COLO668 (cell line): ENCODE measurements around the gene SASH1.

Experiments
- DNase-seq: peaks from one replicate; lab custom pipeline; 2025; ENCODE audit not compliant: unreplicated experiment; lab: John Stamatoyannopoulos, UW

Gene SASH1

DNA sequence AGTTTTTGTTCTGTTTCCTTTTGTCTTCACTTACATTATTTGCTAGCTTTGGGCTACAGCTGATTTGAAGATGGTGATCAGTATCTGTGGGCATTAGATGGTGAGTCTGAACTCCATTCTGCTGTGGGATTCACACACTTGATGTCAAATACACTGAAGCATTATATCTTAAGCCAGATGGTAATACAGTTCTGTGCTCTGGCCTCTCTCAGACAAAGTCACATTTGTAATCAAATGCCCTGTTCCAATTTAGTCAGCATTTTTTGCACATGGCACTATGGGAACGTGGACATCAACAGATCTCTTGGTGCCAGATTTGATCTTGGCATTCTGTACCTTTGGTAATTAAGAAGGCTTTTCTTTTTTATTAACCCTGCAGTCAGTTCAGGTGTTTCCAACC is 56.0 kb downstream of the SASH1 start:
- no peak for DNase-seq

- DNase-seq = no peak
Measured at GRCh38 chr6:148401571-148401970, 58.9 kb downstream of the SASH1 start.

DNA sequence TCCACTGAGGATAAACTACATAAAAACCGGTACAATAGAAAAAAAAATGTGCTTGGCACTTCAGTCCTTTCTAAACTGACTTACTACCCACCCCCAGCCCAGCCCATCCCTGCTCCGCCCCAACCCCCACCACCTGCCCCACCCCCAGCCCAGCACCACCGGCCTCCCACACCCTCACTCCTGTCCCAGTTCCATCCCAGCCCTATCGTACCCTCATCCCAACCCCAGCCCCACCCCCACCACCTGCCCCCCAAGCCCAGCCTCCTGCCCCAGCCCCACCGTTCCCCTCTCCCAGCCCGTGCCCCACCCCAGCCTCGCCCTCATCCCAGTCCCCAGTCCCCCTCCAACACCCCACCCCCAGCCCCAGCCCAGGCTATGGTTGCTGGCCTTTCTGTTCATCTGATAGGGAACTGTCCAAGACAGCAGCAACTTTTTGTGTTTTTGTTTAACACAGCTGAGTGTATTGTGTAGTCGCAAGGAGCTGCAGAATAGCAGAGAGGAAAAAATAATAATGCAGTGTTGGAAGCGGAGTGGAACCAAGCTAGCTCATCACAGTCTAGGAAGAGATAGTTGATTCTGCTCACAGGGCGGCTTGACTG is 61.9 kb downstream of the SASH1 start:
- no peak for DNase-seq

GRCh38 chr6:148405894-148406293 is 63.3 kb downstream of the SASH1 start:
- DNase-seq = no peak

GRCh38 chr6:148406579-148407371 is 64.1 kb downstream of the SASH1 start:
- no peak for DNase-seq

- DNase-seq = no peak
Measured at GRCh38 chr6:148407372-148407771, 64.7 kb downstream of the SASH1 start.

GRCh38 chr6:148413321-148414091 is 70.9 kb downstream of the SASH1 start:
- no peak for DNase-seq

DNA sequence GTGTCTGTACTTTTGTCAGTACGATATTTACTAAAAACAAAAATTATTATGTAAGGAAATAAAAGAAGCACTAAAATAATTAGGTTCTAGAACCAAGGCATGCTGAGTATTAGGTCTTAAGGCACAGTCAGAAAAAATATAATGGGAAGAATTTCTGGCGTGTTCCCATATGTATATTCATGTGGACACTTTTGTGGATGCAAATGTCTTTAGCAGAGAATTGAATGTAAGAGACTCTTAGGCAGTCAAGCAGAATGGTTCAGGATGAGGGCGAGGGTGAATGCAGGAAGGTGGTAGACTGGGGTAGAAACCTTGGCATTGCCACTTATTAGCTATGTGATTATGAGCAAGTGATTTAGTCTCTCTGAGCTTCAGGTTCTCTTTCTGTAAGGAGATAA is 71.5 kb downstream of the SASH1 start:
- DNase-seq = no peak

GRCh38 chr6:148414836-148415235 is 72.2 kb downstream of the SASH1 start:
- DNase-seq = no peak

DNA sequence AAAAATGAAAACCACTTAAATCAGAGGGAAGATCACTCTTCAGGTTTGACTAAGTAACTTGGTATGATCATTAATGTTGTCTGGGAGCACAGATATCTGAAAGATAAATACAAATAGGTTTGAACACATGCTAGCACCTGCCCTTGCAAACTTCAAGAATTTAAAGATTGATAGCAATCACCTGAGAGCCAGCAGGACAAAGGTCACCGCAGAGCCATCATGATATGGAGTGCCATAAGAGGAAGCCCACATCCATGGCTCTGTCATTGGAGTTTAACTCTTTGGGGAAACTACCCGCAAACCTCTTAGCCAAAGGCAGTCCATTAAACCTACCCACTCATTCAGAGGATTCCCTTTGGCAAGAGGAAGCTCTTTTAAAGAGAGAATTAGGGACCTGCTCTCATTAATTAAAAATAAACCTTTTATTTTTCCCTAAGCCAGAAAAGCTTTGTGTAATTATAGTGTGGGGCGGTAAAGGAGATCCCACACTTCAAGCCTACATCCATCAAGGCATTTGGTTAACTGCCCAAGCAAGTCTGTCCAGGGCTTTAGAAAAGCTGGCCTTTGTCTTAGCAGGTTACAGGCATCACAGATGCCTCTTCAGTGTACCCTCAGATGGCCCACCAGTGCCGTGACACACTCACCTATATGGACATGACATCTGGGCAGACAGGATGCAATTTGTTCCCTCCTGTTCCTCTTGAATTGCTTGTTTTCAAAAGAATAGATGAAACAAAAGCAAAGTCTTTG is 73.0 kb downstream of the SASH1 start:
- no peak for DNase-seq

- no peak for DNase-seq
Measured at GRCh38 chr6:148416330-148416965, 73.8 kb downstream of the SASH1 start.

DNA sequence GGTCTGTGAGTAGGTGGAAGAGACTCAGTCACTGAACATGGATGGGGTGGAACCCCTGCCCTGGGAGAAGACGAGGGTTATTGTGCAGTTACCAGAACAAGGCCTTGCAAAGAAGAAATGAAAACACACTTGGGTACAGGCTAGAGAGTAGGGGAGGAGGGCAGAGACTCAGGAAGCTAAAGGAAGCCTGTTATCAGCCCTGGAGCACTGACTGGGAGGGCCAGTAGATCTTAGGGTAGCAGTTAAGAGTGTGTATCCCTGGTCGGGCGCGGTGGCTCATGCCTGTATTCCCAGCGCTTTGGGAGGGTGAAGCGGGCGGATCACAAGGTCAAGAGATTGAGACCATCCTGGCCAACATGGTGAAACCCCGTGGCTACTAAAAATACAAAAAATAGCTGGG is 74.4 kb downstream of the SASH1 start:
- DNase-seq = no peak

GRCh38 chr6:148419430-148419829 is 76.8 kb downstream of the SASH1 start:
- DNase-seq = no peak

GRCh38 chr6:148422085-148422484 is 79.4 kb downstream of the SASH1 start:
- DNase-seq = no peak

- no peak for DNase-seq
Measured at GRCh38 chr6:148423133-148423532, 80.5 kb downstream of the SASH1 start.

DNA sequence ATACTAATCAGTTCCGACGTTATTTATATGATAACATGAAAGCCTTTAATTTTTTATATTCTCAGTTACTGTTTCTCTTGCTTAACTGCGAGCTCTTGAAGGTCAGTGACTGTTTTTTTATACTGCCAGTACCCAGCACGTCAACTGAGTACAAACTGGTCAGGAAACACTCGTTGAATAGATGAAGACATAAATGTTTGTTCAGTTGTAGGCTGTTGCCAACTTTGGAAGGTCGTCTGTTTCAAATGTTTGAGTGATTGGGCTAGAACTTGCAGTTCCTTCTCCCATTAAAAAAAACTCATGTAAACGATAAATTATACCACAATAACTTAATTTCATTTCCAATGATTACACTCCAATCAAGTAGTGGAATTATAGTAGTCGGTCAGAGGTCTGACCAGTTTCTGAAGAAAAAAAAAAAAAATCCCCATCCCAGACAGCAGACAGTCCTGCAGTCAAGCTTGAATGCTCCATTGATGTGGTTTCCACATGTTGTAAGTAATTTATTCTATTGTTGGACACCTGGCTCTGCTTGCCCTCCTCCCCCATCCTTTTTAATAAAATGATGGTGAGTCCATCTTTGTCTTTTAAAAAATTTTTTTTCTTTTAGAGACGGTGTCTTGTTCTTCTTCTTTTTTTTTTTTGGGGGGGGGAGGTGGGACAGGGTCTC is 81.1 kb downstream of the SASH1 start:
- peak; percentile 13 for DNase-seq

DNA sequence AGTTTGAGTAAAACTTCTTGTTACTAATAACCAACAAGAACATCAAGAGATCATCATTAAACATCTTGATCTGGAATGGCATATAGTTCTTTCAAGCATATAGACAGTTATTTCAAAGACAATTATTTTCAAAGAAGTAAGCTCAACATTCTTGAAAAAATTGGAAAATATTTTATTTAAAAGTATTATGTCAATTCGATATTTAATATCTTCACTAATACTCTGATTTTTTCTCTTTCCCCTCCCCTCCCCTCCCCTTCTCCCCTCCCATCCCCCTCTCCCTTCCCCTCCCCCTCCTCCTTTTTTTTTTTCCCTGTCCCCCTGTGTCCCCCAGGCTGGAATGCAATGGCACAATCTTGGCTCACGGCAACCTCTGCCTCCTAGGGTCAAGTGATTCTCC is 82.8 kb downstream of the SASH1 start:
- DNase-seq = no peak

- DNase-seq = no peak
Measured at GRCh38 chr6:148426317-148426977, 83.8 kb downstream of the SASH1 start.

DNA sequence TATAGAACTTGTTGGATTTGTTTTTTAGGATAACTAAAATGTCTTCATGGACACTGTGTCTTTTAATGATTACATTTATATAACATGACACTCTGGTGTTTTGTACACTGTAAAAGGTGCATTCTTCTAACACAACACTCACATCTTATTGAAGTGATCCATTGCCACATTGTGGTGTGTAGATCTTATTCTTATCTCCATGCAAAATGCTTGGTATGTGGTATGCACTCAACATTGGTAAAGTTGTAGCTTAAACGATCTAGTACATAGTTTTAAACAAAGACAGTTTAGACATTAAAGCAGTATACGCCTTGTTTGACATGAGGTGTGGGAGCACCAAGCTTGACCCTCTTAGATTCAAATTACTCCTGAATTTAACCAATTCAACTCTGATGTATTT is 84.7 kb downstream of the SASH1 start:
- no peak for DNase-seq

- DNase-seq = no peak
Measured at GRCh38 chr6:148429423-148429822, 86.8 kb downstream of the SASH1 start.
